Hepatocyte (in vitro differentiated cells): ENCODE results near the gene MRTFB. TPM values are rescaled to one million over a fixed set of nuclear protein-coding genes. Genes with fewer than 3 reads are reported as not detected.

ENCODE experiments used
- DNase-seq: peaks from one replicate; pipeline ENCODE4 v3.0.0-alpha.2; 2016; ENCODE audit warnings: low spot score
- H2AFZ ChIP-seq: fragments of 200-600 bp; sonication (generic); 2 replicates; pipeline ENCODE4 v1.6.0; 2016; ENCODE audit warnings: antibody characterized with exemption, mild to moderate bottlenecking
- H3K27ac ChIP-seq: fragments of 200-600 bp; sonication (generic); 2 replicates; pipeline ENCODE4 v1.5.1; 2016; ENCODE audit warnings: mild to moderate bottlenecking
- H3K27me3 ChIP-seq: fragments of 200-600 bp; sonication (generic); 2 replicates; pipeline ENCODE4 v1.6.1; 2016
- H3K36me3 ChIP-seq: fragments of 200-600 bp; sonication (generic); replicated peaks from 2 replicates; pipeline ENCODE4 v1.5.1; 2016; ENCODE audit warnings: low read depth; ENCODE audit not compliant: insufficient read depth
- H3K4me1 ChIP-seq: fragments of 200-600 bp; sonication (generic); 2 replicates; pipeline ENCODE4 v1.5.1; 2016; ENCODE audit warnings: mild to moderate bottlenecking, moderate library complexity; ENCODE audit not compliant: insufficient read depth
- H3K4me2 ChIP-seq: fragments of 200-600 bp; sonication (generic); 2 replicates; pipeline ENCODE4 v1.6.0; 2016
- H3K4me3 ChIP-seq: fragments of 200-600 bp; sonication (generic); 2 replicates; pipeline ENCODE4 v1.5.1; 2016; ENCODE audit warnings: mild to moderate bottlenecking
- H3K79me2 ChIP-seq: fragments of 200-600 bp; sonication (generic); 2 replicates; pipeline ENCODE4 v1.6.0; 2017; ENCODE audit warnings: mild to moderate bottlenecking
- H3K9me2 ChIP-seq: fragments of 200-600 bp; sonication (generic); replicated peaks from 2 replicates; pipeline ENCODE4 v1.6.0; 2017; ENCODE audit warnings: mild to moderate bottlenecking; ENCODE audit not compliant: insufficient read depth
- H3K9me3 ChIP-seq: fragments of 200-600 bp; sonication (generic); 2 replicates; pipeline ENCODE4 v1.5.1; 2016; ENCODE audit warnings: low read depth, mild to moderate bottlenecking
- H4K20me1 ChIP-seq: fragments of 200-600 bp; sonication (generic); 2 replicates; pipeline ENCODE4 v1.6.0; 2016; ENCODE audit warnings: mild to moderate bottlenecking; ENCODE audit not compliant: insufficient read depth, poor library complexity, severe bottlenecking
- CTCF ChIP-seq: fragments of 200-600 bp; sonication (generic); IDR thresholded peaks from 2 replicates; pipeline ENCODE4 v1.5.1; 2016; ENCODE audit warnings: antibody characterized with exemption, mild to moderate bottlenecking; ENCODE audit not compliant: poor library complexity
- EZH2 ChIP-seq: fragments of 200-600 bp; sonication (generic); IDR thresholded peaks from 2 replicates; pipeline ENCODE4 v1.6.1; 2016; ENCODE audit warnings: antibody characterized with exemption, mild to moderate bottlenecking, borderline replicate concordance
- EZH2phosphoT487 ChIP-seq: fragments of 200-600 bp; sonication (generic); IDR thresholded peaks from one replicate; pipeline ENCODE4 v1.6.1; 2018; ENCODE audit warnings: antibody characterized with exemption, mild to moderate bottlenecking, low read depth, moderate library complexity; ENCODE audit not compliant: unreplicated experiment, severe bottlenecking
- WGBS: methylation state at CpG from one replicate; pipeline ENCODE4 v1.1.6; 2016; ENCODE audit warnings: low lambda C conversion rate; ENCODE audit errors: missing lambda C conversion rate; 5-methylcytosine and 5-hydroxymethylcytosine counted together
- polyA plus RNA-seq: library from polyadenylated mRNA; unstranded; fragments of >200 nt; fragmentation: Nextera tagmentation; extraction: Ambion mirVana; gene quantifications from 2 replicates; pipeline ENCODE4 v1.2.1, GENCODE V29; 2016
- total RNA-seq: library from RNA; depleted of rRNA; stranded (reverse); fragments of >200 nt; gene quantifications from 2 replicates; pipeline ENCODE4 v1.2.3, GENCODE V29; 2014

The MRTFB gene
- total and polyA plus RNA-seq, 2 experiments from 2014 or later = 10.9 to 27.9 TPM

- H3K27ac ChIP-seq = no peak overlapping the region
- TF ChIP-seq EZH2 = no peak
- no peak for TF ChIP-seq EZH2phosphoT487
- no peak for TF ChIP-seq CTCF
- no peak overlapping the region for H3K4me3 ChIP-seq
- no peaks in the 10 kb centered on the region for H3K27me3 ChIP-seq
- no peak overlapping the region for H3K4me2 ChIP-seq
- no peak overlapping the region for H2AFZ ChIP-seq
- no peaks in the 10 kb centered on the region for H3K9me2 ChIP-seq
- H3K36me3 ChIP-seq = no peaks in the 10 kb centered on the region
- no peak for DNase-seq
- no peaks in the 10 kb centered on the region for H3K9me3 ChIP-seq
- peaks cover 4% of the 10 kb centered on the region for H4K20me1 ChIP-seq
- peaks cover 47% of the 10 kb centered on the region for H3K79me2 ChIP-seq
- WGBS = 90% methylated on average over 6 of the region's 6 CpGs
- no peaks in the 10 kb centered on the region for H3K4me1 ChIP-seq
Observed at GRCh38 chr16:14193316-14193871, 122.3 kb downstream of the MRTFB start.

GRCh38 chr16:14194721-14195120 is 123.6 kb downstream of the MRTFB start:
- Histone ChIP-seq H3K27me3 (no peaks in the 10 kb centered on the region), H3K9me3 (no peaks in the 10 kb centered on the region), H3K4me2 (no peak overlapping the region), H3K79me2 (peaks cover 39% of the 10 kb centered on the region), H3K36me3 (no peaks in the 10 kb centered on the region), H3K9me2 (no peaks in the 10 kb centered on the region), H3K4me3 (no peak overlapping the region), H3K4me1 (no peaks in the 10 kb centered on the region), H3K27ac (no peak overlapping the region), H4K20me1 (peaks cover 4% of the 10 kb centered on the region), H2AFZ (no peak overlapping the region)
- DNase-seq = no peak
- no peak for TF ChIP-seq CTCF
- no peak for TF ChIP-seq EZH2phosphoT487
- TF ChIP-seq EZH2 = no peak
- 85% methylated on average over 5 of the region's 5 CpGs for WGBS

- Histone ChIP-seq H4K20me1 (peaks cover 4% of the 10 kb centered on the region), H3K4me2 (no peak overlapping the region), H2AFZ (no peak overlapping the region), H3K9me2 (no peaks in the 10 kb centered on the region), H3K4me3 (no peak overlapping the region), H3K27ac (no peak overlapping the region), H3K27me3 (no peaks in the 10 kb centered on the region), H3K36me3 (no peaks in the 10 kb centered on the region), H3K4me1 (no peaks in the 10 kb centered on the region), H3K79me2 (peaks cover 37% of the 10 kb centered on the region), H3K9me3 (no peaks in the 10 kb centered on the region)
- TF ChIP-seq EZH2 = no peak
- no peak for TF ChIP-seq EZH2phosphoT487
- TF ChIP-seq CTCF = no peak
- DNase-seq = no peak
- WGBS = 59% methylated on average over 2 of the region's 2 CpGs
Observed at GRCh38 chr16:14196011-14196410, 124.9 kb downstream of the MRTFB start.

- H4K20me1 ChIP-seq = peaks cover 4% of the 10 kb centered on the region
Observed at GRCh38 chr16:14196539-14196938, 125.4 kb downstream of the MRTFB start.

More at GRCh38 chr16:14196539-14196938, 125.4 kb downstream of the MRTFB start:
- Histone ChIP-seq H3K4me3 (no peak overlapping the region), H2AFZ (no peak overlapping the region), H3K36me3 (no peaks in the 10 kb centered on the region), H3K27ac (no peak overlapping the region), H3K27me3 (no peaks in the 10 kb centered on the region), H3K4me1 (no peaks in the 10 kb centered on the region), H3K9me2 (no peaks in the 10 kb centered on the region), H3K4me2 (no peak overlapping the region), H3K79me2 (peaks cover 32% of the 10 kb centered on the region), H3K9me3 (no peaks in the 10 kb centered on the region)
- TF ChIP-seq CTCF (no peak), EZH2 (no peak), EZH2phosphoT487 (no peak)
- no peak for DNase-seq
